Measurements from ENCODE around the gene NELL2. TPM values are rescaled to one million over a fixed set of nuclear protein-coding genes. Genes with fewer than 3 reads are reported as not detected.
A peak's percentile ranks its signal among the peaks of the same experiment; 100 is the strongest.
"Not testable (repeated sequence)": the region's sequence is repeated elsewhere in the genome, so short reads cannot be mapped to it uniquely, and the experiment has no call there.

Gene NELL2
- total RNA-seq, 4 donors from 2014 or later, result 0.23 to 11.4 (median 1.7) TPM

GRCh38 chr12:44839785-44840184, 36.3 kb downstream of the NELL2 start:
- intact Hi-C loops (cut with DNase I), result no loop called here
- no peak overlapping the region for H3K4me3 ChIP-seq
- H3K27ac ChIP-seq, result no peak overlapping the region
- no peaks in the 10 kb centered on the region for H3K9me3 ChIP-seq
- no peak for DNase-seq
- H3K27me3 ChIP-seq, result no peaks in the 10 kb centered on the region
- WGBS, 2 donors, result 54 to 55% methylated on average over 2 of the region's 2 CpGs
- peaks cover 0 to 22% (median 5%) of the 10 kb centered on the region in 3 donors for H3K4me1 ChIP-seq
- H3K36me3 ChIP-seq, result no peaks in the 10 kb centered on the region
- TF ChIP-seq, protein P1, sequence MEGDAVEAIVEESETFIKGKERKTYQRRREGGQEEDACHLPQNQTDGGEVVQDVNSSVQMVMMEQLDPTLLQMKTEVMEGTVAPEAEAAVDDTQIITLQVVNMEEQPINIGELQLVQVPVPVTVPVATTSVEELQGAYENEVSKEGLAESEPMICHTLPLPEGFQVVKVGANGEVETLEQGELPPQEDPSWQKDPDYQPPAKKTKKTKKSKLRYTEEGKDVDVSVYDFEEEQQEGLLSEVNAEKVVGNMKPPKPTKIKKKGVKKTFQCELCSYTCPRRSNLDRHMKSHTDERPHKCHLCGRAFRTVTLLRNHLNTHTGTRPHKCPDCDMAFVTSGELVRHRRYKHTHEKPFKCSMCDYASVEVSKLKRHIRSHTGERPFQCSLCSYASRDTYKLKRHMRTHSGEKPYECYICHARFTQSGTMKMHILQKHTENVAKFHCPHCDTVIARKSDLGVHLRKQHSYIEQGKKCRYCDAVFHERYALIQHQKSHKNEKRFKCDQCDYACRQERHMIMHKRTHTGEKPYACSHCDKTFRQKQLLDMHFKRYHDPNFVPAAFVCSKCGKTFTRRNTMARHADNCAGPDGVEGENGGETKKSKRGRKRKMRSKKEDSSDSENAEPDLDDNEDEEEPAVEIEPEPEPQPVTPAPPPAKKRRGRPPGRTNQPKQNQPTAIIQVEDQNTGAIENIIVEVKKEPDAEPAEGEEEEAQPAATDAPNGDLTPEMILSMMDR (IDR thresholded peaks at IDR 0.05), result no peak
- TF ChIP-seq POLR2A (IDR thresholded peaks at IDR 0.05), result no peak

DNA sequence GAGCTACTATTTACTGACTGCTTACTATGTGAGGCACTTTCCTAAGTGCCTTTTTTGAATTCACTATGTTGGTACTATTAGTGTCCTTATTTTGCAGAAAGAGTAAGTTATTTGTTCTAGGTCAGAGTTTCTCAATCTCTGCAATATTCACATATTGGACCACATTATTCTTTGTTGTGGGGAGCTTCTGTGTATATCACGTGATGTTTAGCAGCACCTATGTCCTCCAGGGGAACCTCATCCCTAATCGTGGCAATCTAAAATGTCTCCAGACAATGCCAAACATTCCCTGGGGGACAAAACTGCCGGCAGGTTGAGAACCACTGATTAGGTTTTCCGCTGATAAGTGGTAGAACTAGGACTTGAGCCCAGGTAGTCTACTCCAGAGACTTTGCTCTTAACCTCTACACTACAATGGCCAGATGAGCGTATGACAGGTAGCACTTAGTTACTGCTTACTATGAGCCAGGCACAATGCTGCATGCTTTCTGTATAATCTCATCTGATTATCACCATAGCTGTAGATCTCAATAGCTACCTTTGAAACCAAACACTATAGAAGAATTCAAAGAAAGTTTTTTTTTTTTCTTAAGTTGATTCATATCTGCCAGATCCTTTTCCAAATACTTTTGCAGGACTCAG, 38.9 kb downstream of the NELL2 start:
- H3K36me3 ChIP-seq, result no peaks in the 10 kb centered on the region
- WGBS, 2 donors, result 64 to 76% methylated on average over 5 of the region's 5 CpGs
- intact Hi-C loops (cut with DNase I), result no loop called here

GRCh38 chr12:44835641-44836379, 40.3 kb downstream of the NELL2 start:
- H3K27me3 ChIP-seq, result no peaks in the 10 kb centered on the region
- H3K4me3 ChIP-seq, result no peak overlapping the region
- no peak for DNase-seq
- WGBS, 2 donors, result 26 to 32% methylated on average over 4 of the region's 5 CpGs
- intact Hi-C loops (cut with DNase I), result no loop called here
- no peaks in the 10 kb centered on the region for H3K36me3 ChIP-seq
- H3K4me1 ChIP-seq, result peaks cover 0 to 28% (median 5%) of the 10 kb centered on the region in 3 donors
- H3K27ac ChIP-seq, result peak overlapping the region; percentile 53 to 81 (median 64)
- H3K9me3 ChIP-seq, result no peaks in the 10 kb centered on the region
- TF ChIP-seq, protein P1 (IDR thresholded peaks at IDR 0.05), result no peak
- TF ChIP-seq POLR2A (IDR thresholded peaks at IDR 0.05), result no peak

More for the DNA sequence above, 38.9 kb downstream of the NELL2 start:
- H3K27ac ChIP-seq, result no peak overlapping the region
- H3K4me3 ChIP-seq, result no peak overlapping the region
- DNase-seq, result no peak
- TF ChIP-seq POLR2A (IDR thresholded peaks at IDR 0.05), result no peak
- TF ChIP-seq, protein P1 (IDR thresholded peaks at IDR 0.05), result no peak
- no peaks in the 10 kb centered on the region for H3K9me3 ChIP-seq
- no peaks in the 10 kb centered on the region for H3K27me3 ChIP-seq
- H3K4me1 ChIP-seq, result peaks cover 0 to 28% (median 5%) of the 10 kb centered on the region in 3 donors

- H3K27ac ChIP-seq, result peak overlapping the region; percentile 53 to 81 (median 64)
- H3K36me3 ChIP-seq; intact Hi-C loops (cut with DNase I); H3K4me3 ChIP-seq; H3K9me3 ChIP-seq; H3K27me3 ChIP-seq; DNase-seq: not testable (repeated sequence)
- peaks cover 0 to 28% (median 5%) of the 10 kb centered on the region in 3 donors for H3K4me1 ChIP-seq
- WGBS, 2 donors, result 63 to 85% methylated on average over 4 of the region's 7 CpGs
These were observed 41.1 kb downstream of the NELL2 start for GRCh38 chr12:44834996-44835395.

- TF ChIP-seq, protein P1 (IDR thresholded peaks at IDR 0.05), result no peak
- TF ChIP-seq POLR2A (IDR thresholded peaks at IDR 0.05), result no peak
- Histone ChIP-seq H3K27ac (no peak overlapping the region), H3K9me3 (no peaks in the 10 kb centered on the region), H3K36me3 (no peaks in the 10 kb centered on the region), H3K4me3 (no peak overlapping the region), H3K4me1 (peaks cover 0 to 28% (median 5%) of the 10 kb centered on the region in 3 donors), H3K27me3 (no peaks in the 10 kb centered on the region)
- intact Hi-C loops (cut with DNase I), result no loop called here
- whole genome bisulfite sequencing, 2 donors, result 88 to 89% methylated on average over 5 of the region's 5 CpGs
- no peak for DNase-seq
These were observed 42.6 kb downstream of the NELL2 start for GRCh38 chr12:44833561-44833960.

All from esophagus squamous epithelium (tissue), 5 donors.